ENCODE data around the gene ZNF664.
A peak's percentile ranks its signal among the peaks of the same experiment; 100 is the strongest.

The ZNF664 gene

DNA sequence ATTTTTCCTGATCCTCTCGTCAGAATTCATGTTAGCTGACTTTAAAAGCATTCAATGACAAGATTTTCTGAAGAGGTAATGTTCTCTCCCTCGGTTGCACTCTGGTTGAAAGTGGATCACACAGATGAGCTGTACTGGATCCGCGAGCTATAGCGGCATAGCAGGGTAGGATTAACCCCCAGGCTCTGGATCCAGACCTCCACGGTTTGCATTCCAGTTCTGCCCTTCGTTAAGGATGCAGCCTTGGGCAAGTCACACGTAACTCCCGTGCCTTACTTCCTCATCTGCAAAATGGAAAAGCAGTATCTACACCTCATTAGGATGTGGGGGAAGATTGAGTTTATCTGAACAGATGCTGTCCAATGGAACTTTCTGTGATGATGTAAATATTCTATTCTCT, 14.1 kb upstream of the ZNF664 start:
- no peak for DNase-seq (ENCODE audit: low read depth in 2 of 2)

DNA sequence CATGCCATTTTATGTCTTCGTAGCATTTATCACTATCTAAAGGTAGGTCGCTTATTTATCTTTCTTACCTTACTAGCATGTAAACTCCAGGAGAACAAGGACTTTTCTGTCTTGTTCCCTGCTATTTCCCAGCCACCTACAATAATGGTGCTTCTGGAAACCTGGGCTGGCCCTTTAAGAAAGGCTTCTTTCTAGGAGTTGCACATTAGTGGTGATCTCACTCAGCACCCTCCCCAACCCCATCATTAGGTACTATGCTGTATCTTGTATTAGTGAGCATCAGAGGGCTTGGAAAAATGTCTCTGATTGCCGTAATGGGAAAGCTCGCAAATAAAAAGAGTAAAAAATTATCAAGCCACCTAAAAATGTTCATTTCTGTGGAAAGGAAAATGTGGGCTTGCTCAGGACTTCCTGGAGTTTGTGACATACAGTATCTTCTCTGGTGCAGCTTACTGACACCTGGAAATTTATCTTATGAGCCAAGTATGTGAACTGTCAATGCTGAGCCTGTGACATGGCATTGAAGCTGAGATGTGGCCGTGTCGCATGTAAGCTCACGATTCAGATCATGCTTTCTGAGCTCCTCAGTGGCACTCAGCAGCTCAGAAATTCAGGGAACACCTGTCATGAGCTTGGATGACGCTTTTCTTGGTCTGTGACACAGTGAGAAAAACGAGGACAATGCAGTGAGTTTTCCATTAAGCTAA, 12.8 kb upstream of the ZNF664 start:
- no peak for DNase-seq (ENCODE audit: low read depth in 2 of 2)

- no peak for DNase-seq (ENCODE audit: low read depth in 2 of 2)
These were observed 12.2 kb upstream of the ZNF664 start for GRCh38 chr12:123960856-123961255.

GRCh38 chr12:123961585-123962345, 11.2 kb upstream of the ZNF664 start:
- DNase-seq (ENCODE audit: low read depth in 2 of 2): no peak

GRCh38 chr12:123962513-123962912, 10.5 kb upstream of the ZNF664 start:
- DNase-seq (ENCODE audit: low read depth in 2 of 2): no peak

GRCh38 chr12:123963821-123964220, 9.2 kb upstream of the ZNF664 start:
- no peak for DNase-seq (ENCODE audit: low read depth in 2 of 2)

GRCh38 chr12:123965382-123965781, 7.6 kb upstream of the ZNF664 start:
- no peak for DNase-seq (ENCODE audit: low read depth in 2 of 2)

DNA sequence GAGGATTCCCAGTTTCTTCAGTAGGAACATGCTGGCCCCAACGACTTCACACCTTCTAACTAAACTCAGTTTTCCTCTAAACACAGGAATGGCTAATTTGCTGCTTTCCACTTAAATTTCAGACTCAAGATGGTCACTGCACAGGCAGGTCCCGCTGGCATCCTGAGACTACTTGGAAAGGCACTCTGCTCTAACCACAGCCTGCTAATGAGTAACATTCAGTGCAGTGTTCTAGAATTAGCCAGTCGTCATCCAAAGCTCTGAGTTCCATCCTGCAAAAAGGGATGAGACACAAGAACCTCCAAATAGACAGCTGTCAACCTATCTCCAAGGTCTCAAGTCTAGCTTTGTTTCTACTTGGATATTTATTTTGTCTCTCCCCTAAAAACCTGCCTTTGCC, 6.4 kb upstream of the ZNF664 start:
- no peak for DNase-seq (ENCODE audit: low read depth in 2 of 2)

GRCh38 chr12:123967121-123967586, 5.9 kb upstream of the ZNF664 start:
- no peak for DNase-seq (ENCODE audit: low read depth in 2 of 2)

DNA sequence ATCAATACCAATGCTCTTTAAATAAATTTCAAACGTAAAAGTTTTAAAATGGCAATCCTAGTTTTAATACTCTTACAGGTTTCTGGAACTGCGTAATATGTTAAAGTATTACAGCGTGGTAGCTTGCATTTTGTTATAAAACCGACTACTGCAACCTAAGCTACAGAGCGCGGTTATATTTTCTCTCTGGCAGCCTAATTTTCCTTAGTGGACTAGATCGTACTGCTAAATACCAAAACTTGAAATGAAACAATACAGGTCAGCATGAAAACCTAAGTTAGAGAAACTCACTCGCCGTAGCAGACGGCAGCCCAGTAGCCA, 1.6 kb upstream of the ZNF664 start:
- DNase-seq (ENCODE audit: low read depth in 2 of 2): no peak

DNA sequence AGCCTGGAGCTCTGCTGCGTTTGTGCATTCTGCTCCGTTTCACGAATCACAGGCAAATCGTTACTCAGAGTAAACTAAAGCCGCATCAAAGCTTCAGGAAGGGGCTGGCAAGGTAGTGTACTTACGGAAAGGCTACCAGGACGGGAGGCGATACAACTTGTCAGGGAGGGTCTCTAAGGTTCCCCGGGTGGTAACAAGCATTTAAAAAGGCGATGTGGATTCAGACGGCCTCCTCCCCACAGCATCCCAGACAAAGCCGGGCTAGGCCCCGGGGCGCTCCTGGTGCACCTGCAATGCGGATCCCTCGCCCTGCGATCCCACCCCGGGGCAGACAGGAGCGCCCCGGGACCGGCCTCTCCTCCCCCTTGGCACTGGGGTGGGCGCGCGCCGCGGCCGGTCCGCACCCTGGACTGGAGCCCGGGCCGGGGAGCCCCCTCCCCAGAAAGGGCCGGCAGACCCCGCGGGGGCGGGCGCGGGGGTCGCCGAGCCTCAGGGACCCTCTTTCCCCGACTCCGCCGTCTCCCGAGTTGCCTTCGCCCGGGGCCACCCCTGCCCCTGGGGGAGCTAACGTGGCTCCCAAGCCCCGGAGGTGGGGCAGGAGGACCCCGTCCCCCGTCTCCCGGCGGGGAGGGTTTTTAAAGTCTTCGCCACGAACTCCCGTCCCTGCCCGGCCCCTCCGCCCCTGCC, 1.1 kb upstream of the ZNF664 start:
- DNase-seq (ENCODE audit: low read depth in 2 of 2): no peak

DNA sequence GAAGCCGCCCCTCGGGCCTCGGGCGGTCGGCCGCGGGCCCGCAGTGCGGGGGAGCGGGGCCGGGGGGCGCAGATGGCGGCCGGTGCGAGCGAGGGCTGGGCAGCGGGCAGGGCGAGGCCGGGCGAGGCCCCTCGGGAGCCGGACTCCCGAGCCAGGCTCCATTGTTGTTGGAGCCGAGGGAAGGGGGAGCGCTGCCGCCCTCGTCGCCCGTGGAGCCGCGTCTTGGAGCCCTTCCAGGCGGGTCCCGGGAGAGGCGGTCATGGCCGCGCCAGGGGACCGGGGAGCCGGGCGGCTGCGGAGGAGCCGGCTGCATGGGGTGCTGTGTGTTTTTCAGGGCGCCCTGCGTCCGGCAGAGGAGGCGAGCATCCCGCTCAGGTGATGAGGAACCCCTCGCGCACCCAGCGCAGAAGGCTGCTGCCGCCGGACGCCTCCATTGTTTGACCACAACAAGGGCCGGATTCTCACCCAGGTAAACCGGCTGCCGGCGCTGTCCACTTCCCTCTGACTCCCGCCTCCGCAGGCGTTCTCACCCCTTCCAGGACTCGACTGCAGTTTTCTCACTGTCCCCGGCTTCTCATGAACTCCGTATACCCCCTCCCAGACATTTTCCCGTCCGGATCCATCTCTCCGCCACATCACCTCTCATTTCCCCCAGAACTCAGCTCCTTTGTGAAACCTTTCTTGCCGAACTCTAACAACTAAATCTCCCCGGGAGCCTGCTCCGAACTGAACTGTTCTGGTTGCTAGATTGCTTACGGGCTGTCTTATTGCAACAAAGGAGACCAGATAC, 732 bp downstream of the ZNF664 start:
- DNase-seq (ENCODE audit: low read depth in 2 of 2): no peak

DNA sequence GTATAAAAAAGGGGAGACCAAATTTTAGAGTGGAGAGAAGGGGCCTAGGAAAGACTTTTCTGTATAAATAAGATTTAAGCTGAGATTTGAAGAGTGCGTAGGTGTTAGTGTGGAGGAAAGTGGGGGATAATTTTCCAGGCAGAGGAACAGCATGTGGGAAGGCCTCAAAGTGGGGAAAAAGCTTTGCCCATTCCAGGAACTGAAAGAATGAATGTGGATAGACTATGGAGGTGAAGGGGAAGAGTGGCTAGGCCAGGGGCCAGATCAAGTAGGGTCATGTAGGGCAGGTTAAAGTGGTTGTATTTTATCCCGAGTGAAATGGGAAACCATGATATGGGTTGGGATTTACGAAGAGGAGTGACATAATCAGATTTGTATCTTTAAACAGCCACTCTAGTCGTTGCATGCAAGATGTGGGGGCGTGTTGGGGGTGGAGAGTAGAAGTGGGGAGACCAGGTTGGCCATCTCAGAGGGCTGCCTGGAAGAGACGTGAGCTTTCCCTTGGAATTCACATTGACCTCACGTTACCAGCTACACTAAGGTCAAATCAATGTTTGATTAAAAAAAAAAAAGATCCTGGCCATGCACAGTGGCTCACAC, 3.3 kb downstream of the ZNF664 start:
- DNase-seq (ENCODE audit: low read depth in 2 of 2): no peak

GRCh38 chr12:123979566-123979965, 6.6 kb downstream of the ZNF664 start:
- DNase-seq (ENCODE audit: low read depth in 2 of 2): no peak

GRCh38 chr12:123982269-123982668, 9.3 kb downstream of the ZNF664 start:
- no peak for DNase-seq (ENCODE audit: low read depth in 2 of 2)

DNA sequence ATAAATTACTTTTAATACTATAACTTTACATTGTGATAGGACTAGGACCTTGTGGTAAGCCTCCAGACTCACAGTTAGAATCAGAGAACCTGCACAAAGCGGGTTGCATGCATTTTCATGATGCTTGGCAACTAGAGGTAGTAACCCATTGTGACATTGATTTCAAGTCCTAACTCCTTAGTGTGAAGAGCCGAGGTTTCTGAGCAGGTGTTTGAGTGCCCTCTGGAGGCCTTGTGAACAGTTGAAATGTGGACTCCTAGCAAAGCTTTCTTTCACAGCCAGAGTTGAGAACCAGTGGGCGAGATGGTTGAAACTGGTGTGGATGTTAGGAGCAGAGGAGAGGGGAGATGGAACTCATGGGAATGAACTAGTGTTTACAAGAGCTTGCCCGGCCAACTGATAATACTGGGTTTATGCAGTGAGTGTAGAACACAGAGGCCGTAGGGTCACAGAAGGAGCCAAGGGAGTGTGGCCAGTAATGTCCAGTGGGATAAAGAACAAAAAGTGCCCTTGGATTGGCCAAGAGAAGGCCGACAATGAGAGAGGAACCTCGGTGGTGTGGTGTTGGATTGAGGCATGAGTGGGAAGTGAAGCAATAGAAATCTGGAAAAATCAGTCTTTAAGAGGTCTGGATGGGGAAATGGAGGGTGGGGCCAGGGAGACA, 10.9 kb downstream of the ZNF664 start:
- DNase-seq (ENCODE audit: low read depth in 2 of 2): peak in 1 of 2 donors; percentile 8

- DNase-seq (ENCODE audit: low read depth in 2 of 2): no peak
These were observed 11.9 kb downstream of the ZNF664 start for GRCh38 chr12:123984903-123985302.

- DNase-seq (ENCODE audit: low read depth in 2 of 2): no peak
These were observed 13.5 kb downstream of the ZNF664 start for GRCh38 chr12:123986374-123986965.

- DNase-seq (ENCODE audit: low read depth in 2 of 2): no peak
These were observed 14.0 kb downstream of the ZNF664 start for GRCh38 chr12:123987022-123987421.

DNA sequence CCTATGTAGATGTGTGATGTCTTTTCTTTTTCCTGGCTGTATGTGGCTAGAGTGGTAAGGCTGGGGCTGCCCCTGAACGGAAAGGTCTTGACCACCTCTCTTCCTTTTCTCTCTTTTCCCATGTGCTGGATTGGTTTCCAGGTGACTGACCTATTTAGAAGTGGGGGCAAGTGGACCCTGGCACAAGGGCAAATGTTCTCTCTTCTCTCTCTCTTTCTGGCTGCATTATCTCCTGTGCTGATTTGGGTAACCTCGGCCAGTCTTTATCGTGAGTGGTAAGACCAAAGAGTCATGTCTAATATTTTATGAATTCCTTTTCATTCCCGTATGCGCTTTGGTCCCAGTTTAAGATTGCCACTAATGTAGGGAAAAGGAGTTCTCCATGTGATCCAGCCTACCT, 16.2 kb downstream of the ZNF664 start:
- no peak for DNase-seq (ENCODE audit: low read depth in 2 of 2)

DNA sequence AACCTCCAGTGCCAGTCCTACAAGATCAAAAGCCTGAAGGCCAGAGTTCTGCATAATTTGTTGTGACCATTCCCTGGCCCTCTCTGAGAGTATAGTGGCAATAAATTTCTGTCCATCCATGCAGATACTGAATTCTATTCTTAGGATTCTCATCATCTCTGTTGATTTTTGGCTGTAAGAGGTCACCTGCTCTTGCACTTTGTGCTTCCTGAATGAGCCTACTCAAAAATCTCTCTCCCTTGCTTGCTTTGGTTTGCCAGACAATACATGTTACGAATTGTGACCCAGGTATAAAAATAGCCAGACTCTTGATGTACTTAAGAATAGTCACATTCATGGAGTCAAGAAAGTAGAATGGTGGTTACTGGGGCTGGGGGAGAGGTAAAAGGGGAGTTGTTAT, 16.7 kb downstream of the ZNF664 start:
- DNase-seq (ENCODE audit: low read depth in 2 of 2): no peak
